Activated CD4-positive, alpha-beta T cell treated with anti-CD3 and anti-CD28 coated beads, Interleukin-2, amount 50 U/mL, for 16 hours (primary cell): ENCODE measurements around the gene RC3H1.
"Not testable (repeated sequence)": the region's sequence is repeated elsewhere in the genome, so short reads cannot be mapped to it uniquely, and the experiment has no call there.

Experiments
- DNase-seq: peaks from one replicate; pipeline ENCODE4 v3.0.0-alpha.2; 2020

RC3H1 gene

DNA sequence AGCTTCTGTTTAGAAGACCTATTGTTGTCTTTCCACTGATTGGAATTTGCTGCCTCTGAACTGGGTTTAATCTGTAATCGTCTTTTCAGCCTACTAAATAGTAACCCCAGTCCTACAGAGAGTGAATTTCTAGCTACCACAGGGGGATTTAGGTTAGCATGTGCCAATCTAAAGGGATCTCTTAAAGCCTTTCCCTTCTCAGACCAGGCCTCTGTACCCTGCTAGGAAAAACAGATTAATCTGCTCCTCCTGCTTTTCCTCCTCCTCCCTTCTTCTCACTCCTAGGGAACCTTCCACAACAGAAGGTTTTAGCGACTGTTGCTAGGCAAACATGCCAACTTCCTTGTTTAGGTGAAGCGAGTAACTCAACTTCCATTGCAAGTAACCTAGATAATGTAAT lies 1.3 kb upstream of the RC3H1 start:
- no peak for DNase-seq

DNA sequence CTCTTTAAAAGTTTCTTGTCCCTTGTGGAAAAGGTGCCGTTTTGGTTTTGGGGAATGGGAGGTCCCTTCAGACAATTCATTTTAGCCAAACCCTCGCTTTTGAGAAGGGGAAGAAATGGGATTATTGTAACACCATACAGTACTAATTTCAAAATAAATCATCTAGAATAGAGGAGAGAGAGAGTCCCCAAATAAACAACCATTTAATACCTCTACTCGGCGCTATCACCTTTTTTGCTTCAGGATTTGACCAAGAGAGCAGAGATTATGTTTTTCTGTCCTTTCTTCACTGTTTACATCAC lies 770 bp upstream of the RC3H1 start:
- no peak for DNase-seq

DNA sequence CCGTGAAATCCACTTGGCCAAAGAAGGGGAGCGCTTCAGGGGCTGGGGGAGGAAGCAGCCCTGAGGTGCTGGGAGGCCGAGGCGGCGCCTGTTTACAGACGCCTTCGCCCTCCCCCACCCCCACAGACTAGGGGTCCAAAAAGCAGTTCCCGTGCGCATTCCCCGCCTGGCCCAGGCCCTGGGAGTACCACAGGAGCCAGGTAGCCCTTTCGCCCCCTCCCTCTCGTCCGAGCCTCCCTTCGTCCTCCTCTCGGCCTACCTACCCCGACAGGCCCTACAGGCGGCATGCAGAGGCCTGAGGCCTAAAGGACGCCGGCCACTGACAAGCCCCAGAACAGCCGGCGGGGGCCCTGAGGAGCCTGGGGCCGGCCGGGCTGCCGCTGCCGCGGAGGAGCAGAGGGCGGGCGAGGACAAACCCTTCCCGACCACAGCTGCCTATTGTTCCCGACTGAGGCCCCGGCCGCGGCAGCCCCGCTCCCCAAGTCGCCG lies 522 bp downstream of the RC3H1 start:
- peak; percentile 34 for DNase-seq

DNA sequence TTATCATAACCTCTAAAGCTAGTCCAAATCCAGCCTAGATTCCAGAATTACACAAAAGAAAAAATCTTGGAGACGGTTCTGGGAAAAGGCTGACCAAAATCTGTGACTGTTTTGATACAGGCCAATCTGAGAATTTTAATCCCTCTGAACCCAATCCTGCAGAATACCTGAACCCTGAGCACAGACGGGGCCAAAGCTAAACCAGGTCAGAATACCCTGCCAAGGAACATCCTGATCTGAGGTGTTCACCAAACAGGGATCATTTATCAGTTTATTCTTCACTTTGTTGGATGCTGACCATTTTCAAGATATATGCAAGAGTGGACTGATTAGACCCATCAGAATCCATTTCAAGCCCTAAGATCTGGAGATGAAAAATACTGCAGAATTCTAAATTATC lies 3.6 kb downstream of the RC3H1 start:
- DNase-seq: no peak

DNA sequence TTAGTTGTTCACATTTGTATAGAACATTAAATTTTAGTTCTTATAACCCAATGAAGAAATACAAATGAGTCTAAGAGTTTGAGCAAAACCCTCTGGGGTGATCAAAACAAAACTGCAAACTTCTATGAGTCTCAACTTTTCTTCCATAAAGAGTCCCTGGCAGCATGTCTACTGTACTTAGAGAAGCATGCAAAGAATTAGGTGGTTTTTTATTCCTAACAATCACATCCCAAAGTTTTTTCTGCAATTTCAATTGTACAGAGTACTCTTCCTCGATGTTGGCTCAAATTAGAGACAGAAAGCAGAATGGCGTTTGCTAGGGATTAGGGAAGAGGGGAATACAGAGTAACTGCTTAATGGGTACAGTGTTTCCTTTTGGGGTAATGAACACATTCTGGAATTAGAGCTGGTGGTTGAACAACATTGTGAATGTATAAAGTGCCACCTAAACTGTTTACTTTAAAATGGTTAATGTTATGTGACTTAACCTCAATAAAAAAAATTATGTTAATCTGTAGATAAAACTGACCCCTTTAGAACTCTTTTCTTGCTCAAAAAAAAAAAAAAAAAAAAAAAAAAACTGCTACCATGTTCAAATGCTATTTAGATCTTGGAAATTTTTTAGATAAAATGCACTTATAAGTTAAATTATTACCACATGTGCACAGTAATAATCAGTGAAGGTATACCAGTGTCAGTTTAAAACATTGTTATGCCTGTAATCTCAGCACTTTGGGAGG lies 4.8 kb downstream of the RC3H1 start:
- DNase-seq: no peak

DNA sequence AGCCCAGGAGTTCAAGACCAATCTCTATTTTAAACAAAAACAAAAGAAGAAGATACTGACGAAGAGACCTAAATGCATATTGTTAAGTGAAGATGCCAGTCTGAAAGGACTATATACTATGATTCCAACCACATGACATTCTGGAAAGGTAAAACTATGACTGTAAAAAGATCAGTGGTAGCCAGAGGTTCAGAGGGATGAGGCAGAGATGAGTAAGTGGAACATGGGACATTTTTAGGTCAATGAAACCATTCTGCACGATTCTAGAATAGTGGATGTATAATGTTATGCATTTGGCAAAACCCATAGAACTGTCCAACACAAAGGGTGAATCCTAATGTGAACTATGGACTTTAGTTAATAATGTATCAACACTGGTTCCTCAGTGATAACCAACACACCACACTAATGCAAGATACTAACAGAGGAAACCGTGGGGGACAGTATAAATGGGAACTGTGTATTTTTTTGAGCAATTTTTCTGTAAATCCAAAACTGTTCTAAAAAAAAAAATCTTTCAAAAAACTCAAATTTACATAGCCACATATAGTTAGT lies 8.2 kb downstream of the RC3H1 start:
- DNase-seq: no peak

DNA sequence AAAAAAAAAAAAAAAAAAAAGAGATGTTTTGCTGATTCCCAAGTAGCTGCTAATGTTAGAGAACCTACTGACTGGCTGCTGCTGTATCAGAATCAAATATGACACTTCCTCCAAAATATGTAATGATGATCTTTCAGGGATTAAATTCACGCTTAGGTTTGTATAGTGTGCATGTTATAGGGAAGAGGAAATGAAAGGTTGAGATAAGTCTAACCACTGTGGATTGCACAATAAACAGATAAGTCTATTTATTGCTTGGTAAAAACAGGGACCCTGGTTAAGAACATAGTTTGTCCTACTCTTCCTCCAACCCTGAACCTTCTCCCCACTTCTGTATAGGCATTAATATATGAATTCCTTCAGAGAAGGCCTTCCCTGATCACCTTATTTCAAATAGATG lies 13.2 kb downstream of the RC3H1 start:
- DNase-seq: no peak

DNA sequence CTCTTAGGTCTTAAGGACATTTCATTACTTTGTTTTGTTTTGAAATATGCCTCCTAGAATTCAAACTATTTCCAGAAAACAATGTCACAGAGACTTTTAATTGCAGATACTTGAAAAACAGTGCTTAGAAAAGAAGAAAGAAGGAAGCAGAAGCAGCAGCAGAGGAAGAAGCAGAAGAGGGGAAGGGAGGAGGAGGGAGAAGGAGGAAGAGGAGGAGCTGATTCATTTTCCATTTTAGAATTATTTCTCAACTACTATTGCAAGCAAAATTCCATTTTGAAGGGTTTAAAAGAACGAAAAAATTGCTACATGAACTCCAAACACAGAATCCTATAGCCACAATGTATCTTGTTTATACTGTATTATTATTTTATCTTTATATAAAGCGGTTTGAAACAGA lies 13.9 kb downstream of the RC3H1 start:
- DNase-seq: no peak

DNA sequence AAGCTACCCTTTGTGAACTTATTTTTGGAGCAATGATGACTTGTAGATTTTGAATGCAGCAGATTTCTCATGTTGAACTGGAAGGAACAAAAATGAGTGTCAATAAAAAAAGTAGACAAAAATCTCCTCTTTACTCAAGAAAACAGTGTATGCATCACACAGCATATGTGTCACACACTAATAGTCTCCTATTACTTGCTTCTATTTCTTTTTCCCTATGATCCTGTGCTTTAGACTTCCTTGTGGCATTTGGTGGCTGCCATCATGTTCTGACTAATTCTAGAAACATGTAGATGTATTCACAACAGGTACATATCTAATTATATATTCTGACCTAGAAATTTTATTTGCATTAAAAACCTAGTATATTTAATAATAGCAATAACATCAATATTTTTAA lies 14.3 kb downstream of the RC3H1 start:
- DNase-seq: no peak

DNA sequence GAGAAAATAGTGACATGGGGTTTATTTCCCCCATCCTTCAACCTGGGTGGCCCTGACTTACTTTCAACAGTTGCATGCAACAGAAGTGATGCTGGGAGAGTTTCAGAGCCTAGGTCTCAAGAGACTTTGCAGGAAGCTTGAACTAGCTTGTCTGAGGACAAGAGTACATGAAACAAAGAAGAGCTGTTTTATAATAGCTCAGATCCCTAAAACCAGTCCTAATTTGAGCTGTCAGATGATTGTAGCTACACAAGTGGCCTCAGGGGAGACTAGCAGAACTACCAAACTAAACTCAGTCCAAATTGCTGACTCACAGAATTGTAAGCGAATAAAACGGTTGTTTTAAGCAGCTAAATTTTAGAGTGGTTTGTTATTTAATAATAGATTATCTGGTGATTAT lies 17.1 kb downstream of the RC3H1 start:
- DNase-seq: no peak

DNA sequence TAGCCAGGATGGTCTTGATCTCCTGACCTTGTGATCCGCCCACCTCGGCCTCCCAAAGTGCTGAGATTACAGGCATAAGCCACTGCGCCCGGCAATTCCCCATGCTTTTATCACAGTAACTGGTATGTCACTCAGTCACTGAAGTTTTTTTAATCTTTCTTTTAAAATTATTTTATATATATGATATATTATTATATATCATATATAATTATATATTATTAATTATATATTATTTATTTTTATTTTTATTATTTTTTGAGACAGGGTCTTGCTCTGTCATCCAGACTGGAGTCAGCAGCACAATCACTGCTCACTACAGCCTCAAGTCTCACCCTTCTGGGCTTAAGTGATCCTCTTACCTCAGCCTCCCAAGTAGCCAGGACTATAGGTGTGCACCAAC lies 18.3 kb downstream of the RC3H1 start:
- DNase-seq: no peak

DNA sequence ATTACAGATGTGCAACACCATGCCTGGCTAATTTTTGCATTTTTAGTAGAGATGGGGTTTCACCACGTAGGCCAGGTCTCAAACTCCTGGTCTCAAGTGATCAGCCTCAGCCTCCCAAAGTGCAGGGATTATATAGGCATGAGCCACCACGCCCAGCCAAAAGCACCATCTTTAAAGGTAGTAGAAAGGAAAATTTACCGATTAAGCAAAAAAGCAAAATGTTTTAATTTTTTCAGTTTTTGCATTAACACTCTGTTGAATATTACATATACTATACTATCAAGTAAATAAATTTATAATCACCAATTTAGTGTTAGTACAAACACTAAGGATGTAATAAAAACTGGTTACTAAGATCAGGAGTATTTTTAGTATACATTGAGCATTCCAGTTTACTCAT lies 20.6 kb downstream of the RC3H1 start:
- no peak for DNase-seq

DNA sequence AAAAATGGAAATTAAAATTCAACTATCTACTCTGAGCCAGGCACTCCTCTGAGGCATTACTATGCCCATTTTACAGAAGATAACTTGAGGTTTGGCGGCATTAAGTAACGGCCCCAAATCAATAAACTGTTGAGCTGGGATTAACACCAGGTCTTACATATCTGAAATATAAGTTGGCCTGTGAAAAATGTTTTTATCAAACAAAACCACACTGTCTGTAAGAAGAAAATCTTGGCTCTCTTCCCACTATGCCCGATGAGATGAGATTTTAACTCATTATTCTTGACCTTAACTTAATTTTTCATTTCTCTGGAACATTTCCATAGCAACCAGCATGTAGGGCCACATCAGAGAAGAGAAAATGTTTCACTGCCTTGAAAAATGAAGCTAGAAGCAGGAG lies 21.8 kb downstream of the RC3H1 start:
- no peak for DNase-seq

DNA sequence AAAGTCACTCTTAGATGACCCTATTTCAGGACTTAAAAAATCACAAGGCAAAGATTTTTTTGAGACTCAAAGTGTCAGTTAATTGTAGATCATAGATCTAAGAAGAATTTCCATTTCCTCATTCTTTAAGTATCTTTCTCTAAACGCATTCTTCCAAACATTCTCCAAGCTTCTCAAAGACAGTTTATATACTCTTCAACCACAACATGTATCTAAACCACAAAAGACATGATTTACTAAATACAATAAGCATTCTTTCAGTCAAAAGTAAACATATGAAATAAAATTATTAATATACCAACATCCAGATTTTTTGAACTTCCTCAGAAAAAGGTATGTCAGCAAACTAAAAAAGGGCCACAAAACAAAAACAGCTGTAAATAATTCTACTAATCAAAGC lies 24.4 kb downstream of the RC3H1 start:
- no peak for DNase-seq

DNA sequence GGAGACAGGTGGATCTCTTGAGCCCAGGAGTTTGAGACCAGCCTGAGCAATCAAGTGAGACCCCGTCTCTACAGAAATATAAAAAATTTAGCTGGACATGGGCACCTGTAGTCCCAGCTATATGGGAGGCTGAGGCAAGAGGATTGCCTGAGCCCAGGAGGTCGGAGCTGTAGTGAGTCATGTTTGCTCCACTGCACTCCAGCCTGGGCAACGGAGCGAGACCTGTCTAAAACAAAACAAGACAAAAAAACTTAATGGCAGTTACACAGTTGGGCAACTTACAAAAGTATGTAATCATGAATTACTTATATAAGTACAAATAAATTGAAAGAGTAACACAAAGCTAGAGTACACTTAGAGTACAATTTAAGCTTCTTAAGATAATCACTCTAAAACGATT lies 25.2 kb downstream of the RC3H1 start:
- DNase-seq: no peak

DNA sequence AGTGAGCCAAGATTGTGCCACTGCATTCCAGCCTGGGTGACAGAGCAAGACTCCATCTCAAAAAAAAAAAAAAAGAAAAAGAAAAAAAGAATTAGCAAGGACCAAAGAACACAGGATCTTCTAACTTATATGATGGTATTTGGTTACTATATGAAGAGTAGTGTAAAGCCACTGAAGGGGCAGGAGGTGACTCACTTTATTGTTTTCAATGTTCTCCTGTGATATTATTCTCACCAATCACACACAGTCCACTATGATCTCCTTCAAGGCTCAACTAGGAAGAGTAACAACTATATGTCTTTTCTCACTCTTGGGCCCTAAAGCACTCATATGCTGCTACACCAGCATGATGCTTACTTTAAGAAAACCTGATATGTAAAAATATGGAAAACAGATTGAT lies 26.7 kb downstream of the RC3H1 start:
- peak; percentile 11 for DNase-seq

DNA sequence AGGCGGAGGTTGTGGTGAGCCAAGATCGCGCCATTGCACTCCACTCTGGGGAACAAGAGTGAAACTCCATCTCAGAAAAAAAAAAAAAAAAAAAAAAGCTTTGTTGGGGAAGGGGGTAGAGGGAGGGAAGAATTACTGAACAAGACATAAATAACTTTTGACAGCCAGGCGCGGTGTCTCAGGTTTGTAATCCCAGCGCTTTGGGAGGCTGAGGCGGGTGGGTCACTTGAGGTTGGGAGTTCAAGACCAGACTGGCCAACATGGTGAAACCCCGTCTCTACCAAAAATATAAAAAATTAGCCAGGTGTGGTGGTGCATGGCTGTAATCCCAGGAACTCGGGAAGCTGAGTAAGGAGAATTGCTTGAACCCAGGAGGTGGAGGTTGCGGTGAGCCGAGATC lies 28.2 kb downstream of the RC3H1 start:
- not testable (repeated sequence) for DNase-seq

DNA sequence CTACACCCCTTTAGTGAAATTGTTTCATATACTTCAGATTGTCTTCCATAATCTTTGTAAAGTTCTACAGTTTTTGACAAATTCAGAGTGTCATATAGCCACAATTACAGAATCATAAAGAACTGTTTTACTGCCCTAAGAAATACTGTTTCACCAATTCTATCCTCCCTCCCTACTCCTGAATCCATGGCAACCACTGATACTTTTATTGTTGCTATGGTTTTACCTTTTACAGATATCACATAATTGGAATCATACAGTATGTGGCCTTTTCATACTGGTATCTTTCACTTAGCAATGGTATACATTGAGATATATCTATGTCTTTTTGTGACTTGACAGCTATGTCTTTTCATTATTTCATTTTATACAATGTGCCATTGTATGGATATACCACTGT lies 34.1 kb downstream of the RC3H1 start:
- no peak for DNase-seq

DNA sequence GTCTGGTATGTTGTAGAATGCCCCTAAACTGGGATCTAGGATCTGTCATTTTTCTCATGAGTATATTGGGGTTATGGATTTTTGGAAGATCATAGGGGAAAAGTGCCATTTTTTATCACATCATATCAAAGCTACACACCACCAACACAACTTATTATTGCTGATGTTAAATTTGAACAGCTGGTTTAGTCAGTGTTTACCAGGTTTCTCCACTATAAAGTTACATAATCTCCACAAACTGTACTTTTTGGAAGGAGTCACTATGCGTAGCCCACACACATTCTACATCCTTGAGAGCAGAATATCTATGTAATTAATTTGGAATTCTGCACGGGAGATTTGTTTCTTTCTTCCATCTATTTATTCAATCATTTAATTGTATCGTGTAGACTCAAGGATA lies 35.2 kb downstream of the RC3H1 start:
- no peak for DNase-seq

DNA sequence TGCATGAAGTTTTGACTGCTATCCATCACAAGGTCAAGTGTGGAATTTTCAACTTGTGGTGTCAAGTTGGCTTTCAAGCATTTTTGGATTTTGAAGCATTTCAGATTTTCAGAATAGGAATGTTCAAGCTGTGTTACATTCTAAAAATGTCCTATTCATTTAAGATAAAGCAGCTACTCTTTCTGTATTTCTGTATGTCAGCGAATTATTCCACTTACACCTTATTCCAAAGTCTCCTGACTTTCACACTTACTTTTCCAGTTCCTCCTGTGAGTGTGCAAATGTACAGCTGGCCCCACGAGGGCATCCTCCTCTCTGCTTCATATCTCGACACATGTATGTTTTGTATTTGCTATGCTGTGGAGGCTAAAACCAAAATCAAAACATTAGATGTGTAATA lies 51.9 kb downstream of the RC3H1 start:
- DNase-seq: no peak

DNA sequence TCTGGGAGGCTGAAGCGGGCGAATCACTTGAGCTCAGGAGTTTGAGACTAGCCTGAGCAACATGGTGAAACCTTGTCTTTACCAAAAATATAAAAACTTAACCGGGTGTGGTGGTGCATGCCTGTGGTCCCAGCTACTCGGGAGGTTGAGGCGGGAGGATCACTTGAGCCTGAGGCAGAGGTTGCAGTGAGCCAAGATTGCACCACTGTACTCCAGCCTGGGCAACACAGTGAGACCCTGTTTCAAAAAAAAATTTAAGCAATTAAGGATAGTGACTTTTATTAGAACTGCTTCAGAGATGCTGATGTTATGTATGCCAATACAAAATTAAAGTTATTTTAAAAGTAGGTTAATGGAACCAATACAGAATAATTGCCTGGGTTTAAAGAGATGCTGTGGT lies 56.3 kb downstream of the RC3H1 start:
- not testable (repeated sequence) for DNase-seq

DNA sequence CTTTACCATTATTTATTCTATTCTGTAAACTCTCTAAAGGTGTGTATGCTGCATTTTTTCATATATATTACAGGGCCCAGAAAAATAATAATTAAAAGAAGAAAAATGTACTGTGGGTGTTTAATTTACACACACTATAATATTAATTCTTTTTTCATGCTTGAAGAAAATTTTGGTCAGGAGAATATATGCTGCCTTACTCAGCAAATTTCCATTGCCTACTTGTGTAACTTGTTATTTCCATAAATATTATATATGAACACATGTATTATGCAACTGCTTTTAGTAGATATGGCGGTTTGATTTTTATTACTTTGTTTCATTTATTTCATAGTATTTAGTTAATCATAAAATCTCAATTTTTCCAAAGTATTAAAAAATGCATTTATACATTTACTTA lies 58.7 kb downstream of the RC3H1 start:
- DNase-seq: no peak

DNA sequence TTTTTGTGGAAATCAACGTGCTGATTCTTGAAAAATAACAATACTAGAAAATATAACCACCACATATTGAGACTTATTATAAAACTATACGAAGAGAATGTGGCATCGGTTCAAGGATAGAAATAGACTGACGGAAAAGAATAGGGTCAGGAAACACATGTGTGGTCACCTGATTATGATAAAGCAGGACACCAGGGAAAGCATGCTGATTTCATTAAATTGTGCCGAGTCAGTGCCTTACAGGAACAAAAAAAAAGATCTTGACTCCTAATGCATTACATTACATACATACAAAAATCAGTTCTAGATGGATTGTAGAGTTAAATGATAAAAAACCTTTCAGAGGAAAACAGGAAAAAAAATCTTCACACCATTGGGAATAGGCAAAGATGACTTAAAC lies 61.5 kb downstream of the RC3H1 start:
- DNase-seq: no peak

DNA sequence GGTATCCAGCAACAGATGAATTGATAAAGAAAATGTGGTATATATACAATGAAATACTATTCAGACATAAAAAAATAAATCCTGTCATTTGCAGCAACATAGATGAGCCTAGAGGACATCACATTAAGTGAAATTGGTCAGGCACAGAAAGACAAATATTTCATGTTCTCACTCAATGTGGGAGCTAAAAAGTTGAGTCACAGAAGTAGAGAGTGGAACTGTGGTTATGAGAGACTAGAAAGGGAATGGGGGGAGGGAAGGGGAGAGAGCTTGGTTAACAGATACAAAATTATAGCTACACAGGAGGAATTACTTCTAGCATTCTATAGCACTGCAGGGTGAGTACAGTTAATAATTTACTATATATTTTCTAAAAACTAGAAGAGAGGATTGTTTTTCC lies 68.0 kb downstream of the RC3H1 start:
- peak; percentile 23 for DNase-seq

DNA sequence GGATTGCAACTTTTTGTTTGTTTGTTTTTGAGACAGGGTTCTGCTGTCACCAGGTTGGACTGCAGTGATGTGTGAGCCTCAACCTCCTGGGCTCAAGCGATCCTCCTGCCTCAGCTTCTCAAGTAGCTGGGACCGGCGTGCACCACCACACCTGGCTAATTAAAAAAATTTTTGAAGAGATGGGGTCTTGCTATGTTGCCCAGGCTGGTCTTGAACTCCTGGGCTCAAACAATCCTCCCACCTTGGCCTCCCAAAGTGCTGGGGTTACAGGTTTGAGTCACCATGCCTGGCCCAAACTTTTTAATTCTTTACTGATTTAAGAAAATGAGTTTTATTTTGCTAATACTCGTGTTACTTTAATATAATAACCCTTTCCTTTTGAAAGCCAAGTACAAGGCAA lies 73.6 kb downstream of the RC3H1 start:
- DNase-seq: no peak
